Stimulated activated naive CD8-positive, alpha-beta T cell treated with anti-CD3 and anti-CD28 coated beads, Interleukin-15, Interleukin-2, amounts not matched to agents 100 ng/mL and 50 ng/mL, for 24 hours (primary cell): Measurements from ENCODE around the gene UBTD2.

Source experiments
- H3K27ac Mint-ChIP-seq: one replicate; pipeline ENCODE4 v1.8.0; 2021; ENCODE audit warnings: mild to moderate bottlenecking, mixed read lengths
- H3K27me3 Mint-ChIP-seq: one replicate; pipeline ENCODE4 v1.8.0; 2021; ENCODE audit warnings: mixed read lengths
- H3K36me3 Mint-ChIP-seq: one replicate; pipeline ENCODE4 v1.8.0; 2021; ENCODE audit warnings: low read depth, mixed read lengths
- H3K4me1 Mint-ChIP-seq: one replicate; pipeline ENCODE4 v1.8.0; 2021; ENCODE audit warnings: low read depth, mixed read lengths
- H3K4me3 Mint-ChIP-seq: one replicate; pipeline ENCODE4 v1.8.0; 2021; ENCODE audit warnings: mild to moderate bottlenecking, mixed read lengths
- H3K9me3 Mint-ChIP-seq: one replicate; pipeline ENCODE4 v1.8.0; 2021; ENCODE audit warnings: mixed read lengths

Gene UBTD2

GRCh38 chr5:172165465-172165864, 118.1 kb downstream of the UBTD2 start:
- H3K27ac Mint-ChIP-seq = no peak overlapping the region
- peaks cover 28% of the 10 kb centered on the region for H3K36me3 Mint-ChIP-seq
- no peak overlapping the region for H3K4me3 Mint-ChIP-seq
- H3K9me3 Mint-ChIP-seq = no peaks in the 10 kb centered on the region
- H3K4me1 Mint-ChIP-seq = peaks cover 78% of the 10 kb centered on the region
- no peaks in the 10 kb centered on the region for H3K27me3 Mint-ChIP-seq

GRCh38 chr5:172164769-172165212, 118.8 kb downstream of the UBTD2 start:
- Mint-ChIP-seq H3K27me3 (no peaks in the 10 kb centered on the region), H3K36me3 (peaks cover 23% of the 10 kb centered on the region), H3K4me1 (peaks cover 78% of the 10 kb centered on the region), H3K4me3 (no peak overlapping the region), H3K9me3 (no peaks in the 10 kb centered on the region), H3K27ac (peak overlapping the region; percentile 77)

DNA sequence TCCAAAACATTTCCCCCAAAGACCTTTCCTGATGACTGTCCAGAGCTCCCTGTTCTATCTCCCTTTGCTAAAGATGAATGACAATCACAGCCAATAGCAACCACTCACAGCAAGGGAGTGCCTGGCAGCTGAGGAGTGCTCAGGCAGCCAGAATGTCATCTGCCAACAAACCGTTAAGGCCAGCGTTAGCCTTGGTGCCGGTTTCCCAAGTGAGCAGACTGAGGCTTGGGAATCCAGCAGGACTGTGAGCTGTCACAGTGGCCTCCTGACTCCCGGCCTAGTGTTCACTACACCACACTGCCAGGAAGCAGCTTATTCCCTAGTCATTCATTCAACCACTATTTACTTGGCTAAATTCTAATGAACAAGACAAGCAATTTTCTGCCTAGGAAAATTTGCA, 120.2 kb downstream of the UBTD2 start:
- H3K27me3 Mint-ChIP-seq = no peaks in the 10 kb centered on the region
- H3K4me1 Mint-ChIP-seq = peaks cover 76% of the 10 kb centered on the region
- no peak overlapping the region for H3K27ac Mint-ChIP-seq
- H3K4me3 Mint-ChIP-seq = no peak overlapping the region
- H3K9me3 Mint-ChIP-seq = no peaks in the 10 kb centered on the region
- H3K36me3 Mint-ChIP-seq = peaks cover 23% of the 10 kb centered on the region

GRCh38 chr5:172162987-172163343, 120.6 kb downstream of the UBTD2 start:
- Mint-ChIP-seq H3K4me1 (peaks cover 76% of the 10 kb centered on the region), H3K4me3 (no peak overlapping the region), H3K36me3 (peaks cover 27% of the 10 kb centered on the region), H3K9me3 (no peaks in the 10 kb centered on the region), H3K27ac (no peak overlapping the region), H3K27me3 (no peaks in the 10 kb centered on the region)

GRCh38 chr5:172162323-172162986, 121.1 kb downstream of the UBTD2 start:
- H3K27ac Mint-ChIP-seq = peak overlapping the region; percentile 59
- H3K36me3 Mint-ChIP-seq = peaks cover 30% of the 10 kb centered on the region

DNA sequence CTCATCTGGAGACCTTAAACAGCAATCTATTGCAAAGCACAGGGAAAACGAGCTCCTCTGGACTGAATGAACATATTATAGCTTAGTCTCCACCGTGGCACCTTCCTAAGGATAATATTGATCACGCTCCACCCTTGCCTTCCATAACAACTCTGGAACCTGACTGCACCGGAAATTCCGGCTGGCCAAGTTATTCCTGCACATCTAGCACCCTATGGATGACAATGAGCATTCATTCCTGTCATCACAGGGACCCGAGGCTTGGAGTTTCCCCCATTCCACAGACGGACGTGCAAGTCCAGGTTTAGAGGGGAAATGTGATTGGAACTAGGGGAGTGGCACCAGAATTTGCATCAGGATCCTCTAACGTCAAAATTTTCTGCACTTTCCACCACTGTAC, 123.1 kb downstream of the UBTD2 start:
- Mint-ChIP-seq H3K36me3 (peaks cover 33% of the 10 kb centered on the region), H3K4me1 (peaks cover 75% of the 10 kb centered on the region), H3K9me3 (no peaks in the 10 kb centered on the region), H3K4me3 (no peak overlapping the region), H3K27me3 (no peaks in the 10 kb centered on the region), H3K27ac (peak overlapping the region; percentile 42)

More at GRCh38 chr5:172162323-172162986, 121.1 kb downstream of the UBTD2 start:
- Mint-ChIP-seq H3K27me3 (no peaks in the 10 kb centered on the region), H3K4me3 (no peak overlapping the region), H3K9me3 (no peaks in the 10 kb centered on the region), H3K4me1 (peaks cover 75% of the 10 kb centered on the region)
